Panc1 (cell line): Measurements from ENCODE around the gene CIBAR2.

Experiments
- CTCF ChIP-seq: fragments of 450-650 bp; IDR thresholded peaks from 2 replicates; pipeline ENCODE4 v1.5.1; 2017; ENCODE audit warnings: mild to moderate bottlenecking
- POLR2AphosphoS5 ChIP-seq: IDR thresholded peaks from 2 replicates; pipeline ENCODE4 v1.6.1; 2012; ENCODE audit warnings: mild to moderate bottlenecking, low read depth, low read length, moderate library complexity

GRCh38 chr16:85149776-85150175 is 37.5 kb upstream of the CIBAR2 start:
- TF ChIP-seq CTCF (no peak), POLR2AphosphoS5 (no peak)
